ENCODE measurements around the gene SIRPA. TPM values are rescaled to one million over a fixed set of nuclear protein-coding genes. Genes with fewer than 3 reads are reported as not detected.
A peak's percentile ranks its signal among the peaks of the same experiment; 100 is the strongest.

SIRPA gene
- total and polyA plus RNA-seq, 2 of the 8 experiments (the other 6 are each of a cell fraction or from before 2014, with no cell fraction given): 3.9 to 4.3 TPM

- H3K79me1 ChIP-seq (ENCODE audit: low read depth, low read length): no peaks in the 10 kb centered on the region
- H3K14ac ChIP-seq (ENCODE audit: insufficient read length): no peak overlapping the region
- H3K27me3 ChIP-seq (replicated peaks in 1 of 4; ENCODE audit: control insufficient read depth in 3 of 4, extremely low read depth in 1 of 4, insufficient read depth in 3 of 4, low read length in 3 of 4): peaks cover 5 to 20% (median 18%) of the 10 kb centered on the region in 4 experiments
- no peaks in the 10 kb centered on the region for H3K79me2 ChIP-seq (ENCODE audit: control insufficient read depth in 1 of 2, insufficient read depth in 2 of 2, low read length in 2 of 2)
- no peaks in the 10 kb centered on the region for H3K9me3 ChIP-seq (ENCODE audit: insufficient read depth in 2 of 2, low read depth in 1 of 2, low read length in 1 of 2)
- H2BK15ac ChIP-seq (ENCODE audit: low read length): no peak overlapping the region
- no peak overlapping the region for H4K91ac ChIP-seq (replicated peaks; ENCODE audit: insufficient read length, low read length)
- no peaks in the 10 kb centered on the region for H3K36me3 ChIP-seq (ENCODE audit: control insufficient read depth in 2 of 4, insufficient read depth in 4 of 4, low read length in 3 of 4)
- H2BK12ac ChIP-seq (ENCODE audit: low read depth, low read length): no peak overlapping the region
- H3K23ac ChIP-seq (ENCODE audit: insufficient read length): no peak overlapping the region
- no peak overlapping the region for H3K9ac ChIP-seq (replicated peaks in 1 of 4; ENCODE audit: extremely low read depth in 1 of 4, low read depth in 3 of 4, low read length in 3 of 4)
- H4K8ac ChIP-seq (ENCODE audit: extremely low read depth, insufficient read depth, low read length): no peak overlapping the region
- H4K20me1 ChIP-seq (replicated peaks in 1 of 2; ENCODE audit: control insufficient read depth in 1 of 2, insufficient read depth in 2 of 2, low read length in 2 of 2): peaks cover 2 to 6% of the 10 kb centered on the region in 2 experiments
- H3K18ac ChIP-seq (ENCODE audit: extremely low read depth, low read length): no peak overlapping the region
- ChIA-PET POLR2A (ENCODE audit: partially characterized antibody) (interaction anchor here (0.7 to 1.0 kb wide), 2 partner anchors 9 to 97 kb away, joined by 3 read pairs; no protein-coding TSS in a partner anchor), CTCF (ENCODE audit: partially characterized antibody) (interaction anchor here (0.6 to 3.0 kb wide), 17 partner anchors 13 to 192 kb away, joined by 3 to 14 read pairs (median 3); no protein-coding TSS in a partner anchor)
- DNase-seq (ENCODE audit: low read depth in 1 of 2, low spot score in 2 of 2) (peak; percentile 65 to 73), FAIRE-seq (peak; percentile 77)
- no peak overlapping the region for H2BK20ac ChIP-seq (ENCODE audit: low read length)
- H3K56ac ChIP-seq (replicated peaks; ENCODE audit: insufficient read length, low read depth, low read length): no peak overlapping the region
- H3K4me2 ChIP-seq (ENCODE audit: insufficient read depth in 1 of 2, low read depth in 2 of 2, low read length in 2 of 2): no peak overlapping the region
- peak overlapping the region; percentile 26; the same call in 1 of the 2 replicates for H2BK5ac ChIP-seq (ENCODE audit: low read depth, low read length)
- no peak overlapping the region for H3K4ac ChIP-seq (replicated peaks; ENCODE audit: insufficient read length, low read depth, low read length)
- H4K5ac ChIP-seq (ENCODE audit: insufficient read length, low read depth, low read length): no peak overlapping the region
- no peak overlapping the region; the same call in 1 of the 2 replicates for H2AK5ac ChIP-seq (ENCODE audit: low read depth, low read length)
- H3K27ac ChIP-seq (ENCODE audit: low read depth, low read length): no peak overlapping the region
- no peak overlapping the region for H3K4me3 ChIP-seq (ENCODE audit: extremely low read depth in 1 of 4, insufficient read depth in 2 of 4, low read depth in 3 of 4, low read length in 4 of 4)
- peaks cover 3 to 23% (median 9%) of the 10 kb centered on the region in 4 experiments for H3K4me1 ChIP-seq (replicated peaks in 1 of 4; ENCODE audit: control insufficient read depth in 3 of 4, insufficient read depth in 4 of 4, low read length in 3 of 4)
- no peak overlapping the region for H2BK120ac ChIP-seq (replicated peaks; ENCODE audit: low read depth, low read length)
- peaks cover 7% of the 10 kb centered on the region; the same call in 1 of the 2 replicates for H3K23me2 ChIP-seq (ENCODE audit: low read depth, low read length)
- WGBS, 2 experiments (ENCODE audit: extremely low coverage in 1 of 2, insufficient coverage in 1 of 2, insufficient read length in 1 of 2, insufficient replicate concordance in 2 of 2, low coverage in 1 of 2, low lambda C conversion rate in 2 of 2, missing lambda C conversion rate in 1 of 2): 41% methylated on average over 10 of the region's 10 CpGs; no CpG with 5 or more reads in 1 of the 2 experiments
- H2AFZ ChIP-seq (ENCODE audit: low read length): no peak overlapping the region
- TF ChIP-seq JUN (IDR thresholded peaks at IDR 0.05; ENCODE audit: low read depth, low read length) (no peak), POLR2AphosphoS5 (IDR thresholded peaks at IDR 0.05; ENCODE audit: low read depth, low read length) (no peak), SIN3A (conservative IDR thresholded peaks at IDR 0.05 in 1 of 2, IDR thresholded peaks at IDR 0.05 in 1 of 2; ENCODE audit: low read depth in 1 of 2, low read length in 2 of 2) (0 out of 4 replicates have a peak, but pooled peaks of 1 of the 2 experiments have one; percentile 32), EZH2 (IDR thresholded peaks at IDR 0.05; ENCODE audit: low read depth, low read length, severe bottlenecking) (no peak), HDAC2 (IDR thresholded peaks at IDR 0.05; ENCODE audit: borderline replicate concordance in 1 of 2, low read depth in 2 of 2, low read length in 2 of 2) (no peak), ZNF274 (IDR thresholded peaks at IDR 0.05; ENCODE audit: borderline replicate concordance, extremely low read depth, low read length) (no peak), SIX5 (IDR thresholded peaks at IDR 0.05; ENCODE audit: low read depth, low read length) (no peak), RBBP5 (IDR thresholded peaks at IDR 0.05; ENCODE audit: borderline replicate concordance, low read depth, low read length) (no peak), MAFK (IDR thresholded peaks at IDR 0.05; ENCODE audit: low read depth, low read length) (no peak), NRF1 (IDR thresholded peaks at IDR 0.05; ENCODE audit: low read depth, low read length) (no peak), CHD1 (IDR thresholded peaks at IDR 0.05; ENCODE audit: low read depth, low read length) (no peak), TAF7 (optimal IDR thresholded peaks at IDR 0.05; ENCODE audit: borderline replicate concordance, low read depth, low read length) (peak; percentile 39), YY1 (IDR thresholded peaks at IDR 0.05; ENCODE audit: low read depth, low read length) (no peak)
These were observed 5.2 kb downstream of the SIRPA start for GRCh38 chr20:1900321-1900801.
